HG02763 (cell line): ENCODE results near the gene PDIK1L.

Source experiments
- ATAC-seq: cut with Tn5 transposase; IDR thresholded peaks from one replicate; pipeline ENCODE4 v1.9.1; 2021; ENCODE audit warnings: mild to moderate bottlenecking, moderate library complexity; ENCODE audit not compliant: unreplicated experiment

PDIK1L gene

DNA sequence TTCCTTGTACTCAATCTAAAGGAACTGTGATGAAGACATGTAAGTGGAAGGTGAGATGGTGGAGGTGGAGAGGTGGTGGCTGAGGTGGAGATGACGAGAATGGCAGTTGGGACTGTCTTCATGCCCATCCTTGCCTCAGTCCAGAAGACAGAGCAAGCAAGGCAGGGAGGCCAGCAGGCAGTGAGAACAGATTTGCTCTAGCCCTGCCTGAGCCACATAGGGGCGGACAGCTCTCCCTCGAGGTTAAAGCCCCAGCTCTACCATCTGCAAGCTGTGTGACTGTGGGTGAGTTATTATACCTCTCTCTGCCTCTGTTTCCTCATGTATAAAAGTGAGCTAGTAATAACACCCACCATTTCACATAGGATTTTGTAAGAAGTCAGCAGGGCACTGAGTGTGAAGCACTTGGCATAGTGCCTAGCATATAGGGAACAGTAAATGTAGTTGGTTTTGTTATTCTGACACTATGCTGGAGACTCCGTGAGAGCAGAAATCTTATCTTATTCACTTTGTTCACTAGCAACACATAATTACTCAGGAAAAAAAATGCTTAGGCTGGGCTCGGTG is 42.4 kb downstream of the PDIK1L start:
- ATAC-seq: no peak

DNA sequence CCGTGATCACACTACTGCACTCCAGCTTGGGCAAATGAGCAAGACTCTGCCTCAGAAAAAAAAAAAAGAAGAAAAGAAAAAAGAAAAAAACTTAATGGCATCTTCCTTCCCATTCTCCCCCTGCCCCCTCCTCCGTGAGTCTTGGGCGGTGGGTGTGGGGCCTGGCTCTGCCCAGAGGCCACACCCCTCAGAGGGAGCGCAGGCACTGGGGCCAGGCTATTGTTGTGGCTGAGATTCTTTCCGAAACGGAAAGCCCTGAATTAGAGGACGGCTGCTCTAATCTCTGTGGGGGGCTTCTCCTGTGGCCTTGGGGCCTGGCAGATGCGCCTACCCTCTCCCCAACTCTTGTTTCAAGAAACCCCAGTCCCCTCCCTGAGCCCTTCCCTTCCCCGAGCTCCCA is 43.1 kb downstream of the PDIK1L start:
- no peak for ATAC-seq

DNA sequence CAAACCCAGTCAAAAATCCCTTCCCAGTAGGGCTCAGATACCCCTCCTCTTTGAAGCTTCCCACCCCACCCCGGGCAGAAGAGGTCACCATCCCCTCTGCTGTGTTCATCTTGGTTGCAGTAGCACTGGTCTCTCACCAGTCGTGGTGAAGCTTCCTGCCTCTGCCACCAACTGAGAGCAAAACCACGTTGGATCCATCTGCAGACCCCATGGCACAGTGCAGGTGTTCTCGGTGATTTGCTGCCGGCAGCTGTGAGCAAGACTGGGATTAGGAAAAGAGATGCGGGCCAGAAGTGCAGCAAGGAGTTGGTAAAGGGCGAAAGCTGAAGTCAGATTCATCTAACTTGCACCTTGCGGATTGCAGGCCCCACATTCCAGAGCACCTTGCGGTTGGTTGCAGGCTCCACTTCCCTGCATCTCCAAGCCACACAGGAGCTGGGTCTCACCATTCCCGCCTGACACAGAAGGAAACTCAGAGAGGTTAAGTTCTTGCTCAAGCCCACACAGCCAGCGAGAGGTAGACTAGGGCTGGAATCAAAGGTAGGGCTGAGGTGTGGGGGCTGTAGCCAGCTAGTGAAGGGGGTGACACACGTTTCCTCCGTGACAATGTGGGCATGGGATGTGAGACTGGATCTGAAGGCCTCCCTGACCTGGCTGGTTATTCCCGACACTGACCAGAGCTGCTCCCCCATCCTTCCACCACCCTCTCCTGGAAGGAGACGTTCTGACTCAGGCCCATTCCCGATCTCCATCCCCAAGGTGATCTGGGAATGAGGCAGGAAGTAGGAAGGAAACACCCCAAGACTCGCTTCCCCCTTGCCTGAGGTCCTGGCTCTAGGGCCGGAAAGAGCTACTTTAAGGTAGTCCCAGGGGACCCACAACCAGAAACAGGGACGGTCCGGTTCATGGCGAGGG is 44.0 kb downstream of the PDIK1L start:
- no peak for ATAC-seq

DNA sequence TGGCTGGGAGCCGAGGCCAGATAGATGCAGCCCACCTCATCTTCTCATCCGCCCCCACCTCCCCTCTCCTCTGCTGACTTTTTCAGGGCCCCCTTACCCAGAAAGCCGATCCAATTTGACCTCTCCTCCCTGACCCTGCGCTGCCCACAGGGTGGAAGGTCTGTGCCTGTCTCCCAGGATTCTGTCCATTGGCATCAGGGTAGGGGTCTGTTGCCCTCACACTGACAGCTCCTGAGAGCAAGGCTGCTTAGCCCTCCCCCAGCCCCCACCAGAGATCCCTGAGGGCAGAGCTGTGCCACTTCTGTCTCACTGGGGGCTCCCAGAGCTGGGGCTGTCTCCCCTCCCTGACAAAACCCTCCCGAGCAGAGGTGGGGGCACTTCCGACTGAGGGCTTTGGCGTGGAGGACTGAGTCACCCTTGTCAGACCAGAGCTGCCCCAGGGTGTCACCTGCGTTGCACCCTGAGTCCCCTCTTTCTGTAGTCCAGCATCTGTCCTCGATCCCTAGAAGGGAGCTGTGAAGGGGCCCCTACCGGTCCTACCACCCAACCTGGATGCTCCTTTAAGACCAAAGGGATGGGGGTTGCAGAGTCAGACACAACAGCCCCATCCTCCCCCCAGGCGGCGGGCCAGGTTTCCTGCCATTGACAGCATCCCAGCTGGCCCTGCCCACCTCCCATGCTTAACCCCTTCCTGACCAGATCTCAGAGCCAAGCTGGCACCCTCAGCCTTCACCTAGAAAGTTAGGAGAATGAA is 44.8 kb downstream of the PDIK1L start:
- ATAC-seq: no peak

DNA sequence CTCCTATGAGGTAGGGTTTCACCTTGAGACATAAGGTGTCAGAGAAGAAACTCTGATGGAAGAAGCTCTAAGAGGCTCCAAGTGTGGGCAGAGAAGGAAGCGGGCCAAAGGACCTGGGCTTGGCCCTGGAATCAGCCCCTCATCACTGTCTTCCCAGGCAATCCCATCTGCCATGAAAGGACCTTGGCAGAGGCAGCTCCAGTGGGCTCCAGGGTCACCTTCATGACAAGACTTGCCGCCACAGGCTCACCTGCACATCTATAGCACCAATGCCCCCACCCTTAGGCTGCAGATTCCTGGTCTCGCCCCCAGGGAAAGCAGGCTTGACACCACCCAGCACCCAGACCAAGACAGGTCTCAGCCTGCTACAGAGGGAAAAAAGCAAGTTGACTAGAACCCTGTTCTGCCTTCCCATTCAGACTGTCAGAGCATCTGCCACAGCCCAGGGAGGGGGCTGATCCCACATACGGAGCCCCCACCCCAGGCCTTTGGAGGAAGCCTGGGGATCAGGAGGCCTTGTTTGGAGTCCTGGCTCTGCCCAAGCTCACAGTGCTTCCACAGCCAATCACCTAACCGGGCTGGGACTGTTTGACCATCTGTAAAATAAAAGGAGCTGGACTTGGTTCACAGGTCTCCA is 46.8 kb downstream of the PDIK1L start:
- ATAC-seq: no peak

DNA sequence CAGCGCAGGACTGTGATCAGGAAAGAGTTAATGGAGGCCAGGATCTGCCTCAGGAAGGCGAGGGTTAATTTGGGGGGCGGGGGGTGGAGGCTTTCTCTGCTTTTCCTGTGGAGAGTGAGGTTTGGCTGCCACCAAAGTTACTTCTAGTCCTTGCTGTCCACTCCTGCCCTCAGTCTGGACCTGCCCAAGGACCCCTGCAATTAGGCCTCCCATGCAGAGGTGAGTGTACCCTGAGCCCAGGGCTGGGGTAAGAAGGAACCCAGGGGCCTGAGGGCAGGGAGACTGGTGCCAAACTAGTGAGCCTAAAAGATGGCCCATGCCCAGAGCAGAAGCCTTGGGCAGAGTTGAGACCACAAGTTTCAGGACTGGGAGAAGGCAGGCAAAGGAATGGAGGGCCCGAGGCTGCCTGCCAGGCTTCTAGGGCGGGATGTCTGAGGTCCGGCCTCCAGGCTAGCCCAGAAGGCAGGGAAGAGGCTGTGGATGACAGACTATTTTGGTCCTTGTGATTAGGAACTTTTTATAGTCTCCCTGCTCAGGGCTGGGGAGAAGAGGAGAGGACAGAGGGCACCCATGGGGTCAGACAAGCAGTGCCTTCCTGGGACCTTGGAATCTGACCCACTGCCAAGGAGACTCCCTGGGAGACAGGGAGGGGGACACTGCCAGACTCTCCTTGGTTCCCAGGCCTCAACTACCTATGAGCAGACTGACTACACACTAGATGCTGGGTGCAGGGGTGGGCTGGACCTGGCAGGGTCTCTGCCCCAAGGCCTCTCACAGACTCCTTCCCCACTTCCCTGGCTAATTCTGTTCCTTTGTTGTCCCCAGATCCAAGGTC is 47.5 kb downstream of the PDIK1L start, which contains the start of gene FAM110D:
FAM110D (plus strand) TSS at position 172 of the 835 bp plus-strand sequence. CDS start 2,213 bp downstream, outside the sequence.
- ATAC-seq: no peak

DNA sequence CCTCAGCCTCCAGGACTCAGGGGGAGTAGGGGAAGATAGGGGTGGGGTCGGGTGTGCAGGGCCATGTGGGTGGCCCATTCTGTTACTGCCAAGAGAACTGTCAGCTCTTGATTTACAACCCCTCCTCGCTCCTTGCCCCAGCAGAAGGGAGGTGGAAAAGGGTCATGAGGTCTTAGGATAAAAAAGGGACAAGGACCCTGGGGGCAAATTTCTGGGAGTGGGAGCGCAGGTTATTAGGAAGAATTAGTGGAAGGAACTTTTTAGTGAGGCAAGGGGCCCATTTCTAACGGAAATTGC is 48.1 kb downstream of the PDIK1L start:
- no peak for ATAC-seq

DNA sequence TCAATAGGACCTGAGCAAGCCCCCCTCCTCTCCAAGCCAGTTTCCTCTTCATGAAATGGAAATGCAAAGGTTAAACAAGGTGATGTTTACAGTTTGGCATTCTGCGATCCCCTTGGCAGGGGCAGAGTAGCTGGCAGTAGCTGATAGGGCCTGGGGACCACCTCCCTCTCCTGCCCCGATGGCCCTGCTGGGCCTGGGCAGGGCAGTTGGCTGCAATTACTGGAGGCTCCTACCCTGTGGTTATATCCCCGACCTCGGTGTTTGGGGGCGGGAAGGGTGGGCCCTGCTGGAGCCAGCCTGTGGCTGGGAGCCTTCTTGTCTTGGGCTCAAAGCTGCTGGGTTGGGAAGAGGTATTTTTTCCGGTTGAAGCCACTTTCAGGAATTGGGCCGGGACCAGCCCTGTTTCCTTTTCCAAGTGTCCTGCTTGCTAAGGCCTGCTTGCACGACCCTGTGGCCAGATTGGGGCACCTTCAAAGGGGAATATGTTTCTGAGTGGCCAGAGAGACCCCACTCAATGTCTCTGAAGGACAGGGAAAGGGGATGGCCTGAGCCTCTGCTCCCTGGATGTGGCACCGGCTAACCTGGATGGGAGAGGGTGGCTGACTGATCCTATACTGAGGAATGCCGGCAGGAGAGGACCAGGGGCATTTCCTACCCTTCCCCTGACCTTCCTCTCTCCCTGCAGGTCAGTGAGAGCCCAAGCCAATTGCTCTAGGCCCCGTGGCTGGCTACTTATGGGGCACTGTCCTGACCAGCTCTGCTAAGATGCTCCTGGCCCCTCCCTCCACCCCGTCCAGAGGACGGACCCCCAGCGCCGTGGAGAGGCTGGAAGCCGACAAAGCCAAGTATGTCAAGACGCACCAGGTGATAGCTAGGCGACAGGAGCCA is 49.1 kb downstream of the PDIK1L start:
- ATAC-seq: no peak

DNA sequence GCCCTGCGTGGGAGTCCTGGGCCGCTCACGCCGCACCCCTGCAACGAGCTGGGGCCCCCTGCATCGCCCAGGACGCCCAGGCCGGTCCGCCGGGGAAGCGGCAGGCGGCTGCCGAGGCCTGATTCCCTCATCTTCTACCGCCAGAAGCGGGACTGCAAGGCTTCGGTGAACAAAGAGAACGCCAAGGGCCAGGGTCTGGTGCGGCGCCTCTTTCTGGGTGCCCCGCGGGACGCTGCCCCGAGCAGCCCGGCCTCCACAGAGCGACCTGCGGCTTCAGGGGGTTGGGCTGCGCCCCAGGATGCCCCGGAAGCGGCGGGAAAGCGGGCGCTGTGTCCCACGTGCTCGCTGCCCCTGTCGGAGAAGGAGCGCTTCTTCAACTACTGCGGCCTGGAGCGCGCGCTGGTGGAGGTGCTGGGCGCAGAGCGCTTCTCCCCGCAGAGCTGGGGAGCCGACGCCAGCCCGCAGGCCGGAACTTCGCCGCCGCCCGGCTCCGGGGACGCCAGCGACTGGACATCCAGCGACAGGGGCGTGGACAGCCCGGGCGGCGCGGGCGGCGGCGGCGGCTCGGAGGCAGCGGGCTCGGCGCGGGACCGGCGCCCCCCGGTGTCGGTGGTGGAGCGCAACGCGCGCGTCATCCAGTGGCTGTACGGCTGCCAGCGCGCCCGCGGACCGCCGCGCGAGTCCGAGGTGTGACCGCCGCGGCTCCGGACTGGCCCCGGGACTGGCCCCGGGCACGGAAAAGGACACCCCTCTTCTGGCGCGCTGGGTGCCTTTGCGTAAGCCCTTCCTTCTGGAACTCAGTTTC is 50.0 kb downstream of the PDIK1L start:
- ATAC-seq: no peak

DNA sequence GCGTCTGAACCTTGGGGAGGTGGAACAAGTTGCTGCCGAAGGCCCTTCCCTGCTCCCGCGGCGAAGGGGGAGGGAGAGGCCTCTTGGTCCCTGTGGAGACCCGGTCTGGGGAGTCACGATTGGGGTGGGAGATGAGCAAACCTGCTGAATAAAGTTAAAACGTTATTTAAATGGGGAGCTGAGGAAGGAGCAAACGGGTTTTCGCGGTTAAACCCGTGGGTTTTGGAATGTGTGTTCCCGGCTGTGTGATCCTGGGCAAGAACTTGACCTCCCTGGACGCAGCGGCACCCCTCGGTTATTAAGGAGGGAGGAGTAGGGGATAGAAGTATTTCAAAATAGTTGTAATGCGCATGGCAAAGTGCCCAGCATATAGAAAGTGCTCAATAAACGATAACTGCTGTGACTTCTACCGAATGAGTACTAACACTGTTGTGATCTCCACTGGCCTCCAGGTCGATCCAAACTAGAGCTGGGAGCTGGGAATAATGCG is 50.6 kb downstream of the PDIK1L start:
- no peak for ATAC-seq

DNA sequence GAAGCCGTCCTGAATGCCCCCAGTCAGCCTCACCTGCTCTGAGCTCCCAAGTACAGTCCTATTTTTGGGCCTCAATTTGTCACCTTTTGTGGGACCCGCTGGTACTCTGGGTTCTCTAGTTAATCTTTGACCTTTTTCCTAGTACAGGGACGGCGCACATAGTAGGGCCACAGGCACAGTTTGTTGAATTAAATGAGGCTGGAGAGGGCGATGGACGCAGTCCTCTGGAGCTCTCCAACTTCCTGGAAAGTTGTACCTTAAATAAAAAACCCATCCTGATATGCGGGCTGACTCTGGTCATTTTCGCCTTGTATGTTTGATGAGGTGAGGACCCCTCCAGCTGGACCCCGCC is 52.0 kb downstream of the PDIK1L start:
- ATAC-seq: no peak

DNA sequence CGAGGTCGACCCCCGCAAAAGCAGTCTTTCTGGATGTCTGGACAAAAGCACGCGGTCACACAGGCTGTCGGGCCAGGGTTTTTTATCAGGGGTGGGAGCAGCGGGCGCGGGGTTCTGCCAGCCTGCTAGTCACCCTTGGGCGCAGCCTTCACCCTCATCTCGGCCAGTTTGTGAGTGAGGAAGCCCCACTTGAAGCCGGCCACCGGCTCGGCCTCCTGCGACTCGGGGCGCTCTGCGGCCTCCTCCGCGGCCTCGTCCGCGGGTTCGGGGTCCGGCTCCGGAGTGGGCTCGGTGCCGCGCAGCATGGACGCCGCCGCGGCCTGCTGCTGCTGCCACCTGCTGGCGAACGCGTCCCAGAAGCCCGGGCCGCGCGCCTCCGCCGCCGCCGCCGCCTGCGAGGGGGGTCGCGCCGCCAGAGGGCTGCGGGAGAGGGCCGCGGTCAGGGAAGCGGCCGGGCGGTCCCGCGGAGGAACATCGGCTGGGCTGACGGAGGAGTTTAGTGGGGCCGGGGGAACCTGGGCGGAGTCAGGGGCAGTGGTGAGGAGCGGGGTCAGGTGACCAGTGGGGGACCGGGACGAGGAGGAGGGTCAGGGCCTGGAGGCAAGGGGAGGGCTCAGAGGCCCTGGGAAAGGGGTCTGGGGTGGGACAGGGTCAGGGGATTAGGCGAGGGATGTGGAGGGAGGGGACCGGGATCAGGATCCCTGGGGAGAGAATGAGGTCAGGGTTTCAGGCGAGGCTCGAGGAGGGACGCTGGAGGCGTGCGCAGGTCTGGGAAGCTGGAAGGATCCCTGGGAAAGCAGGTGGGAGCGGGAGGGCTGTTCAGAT is 52.6 kb downstream of the PDIK1L start:
- ATAC-seq: no peak

DNA sequence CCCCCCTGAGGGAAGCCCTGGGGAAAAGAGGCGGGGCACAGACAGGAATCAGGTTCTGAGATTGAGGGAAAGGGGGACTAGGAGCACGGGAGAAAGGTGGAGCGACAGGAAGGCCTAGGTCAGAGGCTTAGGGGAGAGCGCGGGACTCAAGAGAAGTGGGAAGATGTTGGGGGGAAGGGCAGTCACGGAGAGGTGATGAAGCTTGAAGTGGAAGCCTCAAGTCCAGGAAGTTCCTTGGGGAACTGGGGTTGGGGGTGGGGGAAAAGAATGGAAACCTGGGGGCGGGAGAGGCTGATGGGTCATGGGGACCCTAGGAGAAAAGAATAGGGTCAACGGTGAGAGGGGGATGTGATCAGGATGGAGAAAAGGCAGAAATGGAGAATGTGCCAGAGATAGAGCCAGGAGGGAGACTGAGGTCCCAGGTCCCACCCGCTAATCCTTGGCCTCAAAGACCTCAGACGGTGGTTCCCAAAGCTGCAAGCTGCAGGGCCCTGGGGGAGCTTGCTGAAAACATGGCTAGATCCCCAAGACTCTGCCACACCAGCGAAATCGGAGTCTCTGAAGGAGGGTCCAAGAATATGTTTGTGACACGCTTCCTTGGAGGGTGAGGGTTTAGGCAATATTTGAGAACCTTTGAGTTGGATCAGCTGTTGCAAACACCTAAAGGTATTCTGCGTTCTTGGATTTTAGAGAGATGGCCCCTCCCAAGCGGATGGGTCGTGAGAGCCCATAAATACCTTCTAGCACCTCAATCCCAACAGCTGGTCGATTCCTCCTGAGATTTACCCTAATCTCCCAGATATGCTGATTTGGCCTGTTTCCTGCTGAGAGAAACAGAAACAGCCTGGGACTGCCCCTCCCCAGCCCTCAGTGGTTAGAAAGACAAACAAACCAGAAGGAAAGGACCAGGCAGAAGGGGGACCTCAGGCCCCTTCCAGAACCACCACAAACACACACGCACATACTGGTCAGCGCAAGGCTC is 53.5 kb downstream of the PDIK1L start:
- ATAC-seq: no peak

DNA sequence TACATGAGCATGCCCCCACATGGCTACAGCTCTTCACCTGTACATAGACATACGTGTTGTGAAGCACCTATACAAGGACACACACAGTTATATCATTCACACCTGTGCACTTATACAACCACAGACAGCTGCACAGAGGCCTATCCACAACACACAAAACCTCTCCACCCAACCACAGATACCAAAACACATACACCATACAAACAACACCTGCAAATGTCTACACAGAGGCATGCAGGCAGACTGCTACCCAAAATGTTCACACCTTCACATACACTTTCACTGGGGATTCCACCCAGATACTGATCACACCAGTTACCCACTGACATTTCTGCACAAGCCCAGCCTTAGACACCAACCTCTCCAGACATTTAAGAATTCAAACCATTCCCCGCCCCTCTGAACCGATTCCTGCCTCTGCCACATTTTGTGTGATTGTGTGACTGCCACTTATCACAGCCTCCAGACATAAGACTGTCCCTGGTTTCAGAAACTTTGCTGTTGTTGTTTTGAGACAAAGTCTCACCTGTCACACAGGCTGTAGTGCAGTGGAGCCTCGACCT is 55.2 kb downstream of the PDIK1L start:
- ATAC-seq: no peak

DNA sequence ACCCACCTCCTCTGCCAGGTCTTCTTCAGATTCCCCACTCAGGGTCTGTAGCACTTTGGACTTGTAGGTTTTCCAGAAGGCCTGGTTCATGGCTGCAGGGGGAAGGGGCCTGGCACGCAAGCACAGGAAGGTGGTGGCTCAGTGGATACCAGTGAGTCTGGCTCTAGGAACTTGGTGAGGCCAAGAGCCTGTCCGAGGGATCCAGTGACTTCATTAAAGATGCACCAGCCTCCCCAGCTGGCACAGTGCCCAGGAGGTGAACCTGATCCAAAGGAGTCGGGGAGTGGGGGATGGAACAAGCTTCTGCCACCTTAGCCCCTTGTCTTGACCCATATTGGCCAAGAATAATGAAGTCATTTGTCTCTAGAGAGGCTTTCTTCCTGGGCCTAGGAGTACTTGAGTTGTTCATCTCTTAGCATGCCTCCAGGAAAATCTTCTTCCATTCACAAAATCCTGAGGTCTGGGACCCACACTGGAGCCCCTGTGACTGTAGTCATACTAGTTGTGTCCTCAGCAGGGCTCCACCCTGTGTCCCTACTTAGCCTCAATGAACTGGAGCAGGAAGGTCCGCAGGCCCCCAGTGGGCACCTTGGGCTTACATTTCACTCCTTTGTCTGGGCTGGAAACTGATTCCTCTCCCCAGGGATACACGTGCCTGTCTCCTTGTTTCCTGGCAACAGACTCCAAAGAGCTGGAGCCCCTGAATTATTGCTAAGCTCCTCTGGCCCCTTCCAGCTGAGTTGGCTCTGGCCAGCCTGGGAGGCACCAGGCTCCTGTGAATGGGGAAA is 57.0 kb downstream of the PDIK1L start, which contains the start of gene C1orf232:
C1orf232 (minus strand) TSS at position 554 of the 788 bp plus-strand sequence; CDS start at position 90, 464 bp downstream.
- no peak for ATAC-seq
